Cardiac septum (tissue), 1 donor: Measurements from ENCODE around the gene FBF1. TPM values are rescaled to one million over a fixed set of nuclear protein-coding genes. Genes with fewer than 3 reads are reported as not detected.
"Not testable (repeated sequence)": the region's sequence is repeated elsewhere in the genome, so short reads cannot be mapped to it uniquely, and the experiment has no call there.

Experiments
- DNase-seq: peaks from one replicate; pipeline ENCODE4 v3.0.0-alpha.2; 2020; ENCODE audit warnings: low spot score
- intact Hi-C: fragments of 100-400 bp; cut with DNase I; formaldehyde crosslinking; loops from one replicate; pipeline ENCODE4 v1.14.0; 2022
- long read RNA-seq: library from polyadenylated mRNA; unstranded; transcript quantifications from one replicate; pipeline ENCODE4 v2.0.0, GENCODE V29; 2021
- total RNA-seq: library from RNA; stranded (reverse); fragmentation: NEBNext Ultra II Directional; extraction: Animal tissue kit (Norgen Biotek cat#: 25700); gene quantifications from one replicate; pipeline ENCODE4 v1.2.1, GENCODE V29; 2021
- donor health status: DM: no; HTN: no; CAD: no.

The FBF1 gene
- total RNA-seq, result 5.2 TPM
- long read RNA-seq, partial matches to known transcripts, result 1 of 5 reads
- long read RNA-seq, other reads (novel, unspliced or antisense), result 3 of 5 reads

- intact Hi-C loops, result loop anchor here (2.0 kb wide), 2 partner anchors 36 to 38 kb away; partner anchors contain the start of genes ACOX1, MRPL38 and TEN1
- DNase-seq, result peak; percentile 97
These were observed at the start of gene FBF1 for GRCh38 chr17:75940727-75941441. Gene FBF1 (minus strand): TSS chr17:75941042. CDS start chr17:75938149, 2,893 bp downstream.

GRCh38 chr17:75987041-75987440, 46.2 kb upstream of the FBF1 start:
- intact Hi-C loops, result no loop called here
- no peak for DNase-seq

GRCh38 chr17:75985986-75986385, 45.1 kb upstream of the FBF1 start:
- intact Hi-C loops, result no loop called here

GRCh38 chr17:75983501-75984181, 42.8 kb upstream of the FBF1 start:
- no peak for DNase-seq
- intact Hi-C loops, result no loop called here

More at GRCh38 chr17:75985986-75986385, 45.1 kb upstream of the FBF1 start:
- DNase-seq, result no peak

- no peak for DNase-seq
- intact Hi-C loops, result no loop called here
These were observed 40.3 kb upstream of the FBF1 start for GRCh38 chr17:75981019-75981615.

GRCh38 chr17:75980188-75981018, 39.6 kb upstream of the FBF1 start:
- intact Hi-C loops, result no loop called here
- no peak for DNase-seq

GRCh38 chr17:75979705-75980187, 38.9 kb upstream of the FBF1 start:
- DNase-seq, result no peak
- intact Hi-C loops, result loop anchor here (2.0 kb wide), 1 partner anchor 39 kb away; the partner anchor contains the start of gene FBF1

GRCh38 chr17:75978938-75979704, 38.3 kb upstream of the FBF1 start, which contains the start of the genes ACOX1 and TEN1:
Gene ACOX1 (minus strand): TSS chr17:75979166. CDS start chr17:75979073, 93 bp downstream.
Gene TEN1 (plus strand): TSS chr17:75979240. CDS start chr17:75986193, 6,953 bp downstream.
- intact Hi-C loops, result loop anchor here (2.0 kb wide), 1 partner anchor 38 kb away; the partner anchor contains the start of gene FBF1
- DNase-seq, result peak; percentile 99

- intact Hi-C loops, result no loop called here
- no peak for DNase-seq
These were observed 35.5 kb upstream of the FBF1 start for GRCh38 chr17:75976175-75976848.

- intact Hi-C loops, result no loop called here
- DNase-seq, result no peak
These were observed 34.9 kb upstream of the FBF1 start for GRCh38 chr17:75975757-75976174.

- intact Hi-C loops, DNase-seq: not testable (repeated sequence)
These were observed 34.3 kb upstream of the FBF1 start for GRCh38 chr17:75975187-75975586.

- no peak for DNase-seq
- intact Hi-C loops, result no loop called here
These were observed 29.8 kb upstream of the FBF1 start for GRCh38 chr17:75970626-75971025.

- intact Hi-C loops, result no loop called here
- DNase-seq, result no peak
These were observed 29.2 kb upstream of the FBF1 start for GRCh38 chr17:75970011-75970523.

- peak; percentile 81 for DNase-seq
- intact Hi-C loops, result not testable (repeated sequence)
These were observed 28.2 kb upstream of the FBF1 start for GRCh38 chr17:75969044-75969443.

GRCh38 chr17:75965468-75965867, 24.6 kb upstream of the FBF1 start:
- intact Hi-C loops, result no loop called here
- DNase-seq, result no peak

GRCh38 chr17:75959839-75960511, 19.1 kb upstream of the FBF1 start:
- intact Hi-C loops, result no loop called here
- DNase-seq, result no peak
